T follicular helper cell (primary cell): ENCODE data around the gene ATP8A2.
"Not testable (repeated sequence)": the region's sequence is repeated elsewhere in the genome, so short reads cannot be mapped to it uniquely, and the experiment has no call there.

Experiments
- DNase-seq: peaks from one replicate; pipeline ENCODE4 v3.0.0-alpha.2; 2020; ENCODE audit warnings: low read depth

ATP8A2 gene

GRCh38 chr13:26072335-26072734 is 700.6 kb downstream of the ATP8A2 start:
- DNase-seq, result not testable (repeated sequence)

GRCh38 chr13:26074706-26075105 is 702.9 kb downstream of the ATP8A2 start:
- DNase-seq, result no peak
